SU-DHL-6 (cell line): ENCODE data around the gene ATP5MC3.

Source experiments
- H2AFZ ChIP-seq: fragments of 200-600 bp; sonication (generic); 2 replicates; pipeline ENCODE4 v1.6.1; 2014; ENCODE audit warnings: low read depth, mild to moderate bottlenecking, moderate library complexity, mixed read lengths, antibody characterized with exemption, low read length; ENCODE audit not compliant: severe bottlenecking
- H3F3A ChIP-seq: fragments of 200-600 bp; shearing (Covaris generic); 2 replicates; pipeline ENCODE4 v1.6.0; 2016; ENCODE audit warnings: antibody characterized with exemption, mild to moderate bottlenecking; ENCODE audit not compliant: insufficient read depth
- H3K27ac ChIP-seq: fragments of 200-600 bp; sonication (generic); 2 replicates; pipeline ENCODE4 v1.5.1; 2016; ENCODE audit warnings: low read depth, mild to moderate bottlenecking, low read length, moderate library complexity, mixed read lengths
- H3K27me3 ChIP-seq: fragments of 200-600 bp; sonication (generic), shearing (Covaris generic); 2 replicates; pipeline ENCODE4 v1.6.0; 2014; ENCODE audit warnings: mild to moderate bottlenecking, low read length
- H3K36me3 ChIP-seq: fragments of 200-600 bp; sonication (generic); 2 replicates; pipeline ENCODE4 v1.6.1; 2014; ENCODE audit warnings: mild to moderate bottlenecking, low read length, mixed read lengths
- H3K4me2 ChIP-seq: fragments of 300-600, 200-600 bp; shearing (Covaris generic), sonication (generic); 2 replicates; pipeline ENCODE4 v1.6.0; 2014; ENCODE audit warnings: low read length, low read depth, mild to moderate bottlenecking; ENCODE audit not compliant: poor library complexity, severe bottlenecking
- H3K4me3 ChIP-seq: fragments of 200-600 bp; sonication (generic); 2 replicates; pipeline ENCODE4 v1.5.1; 2014; ENCODE audit warnings: antibody characterized with exemption, low read length, mild to moderate bottlenecking, mixed read lengths; ENCODE audit not compliant: insufficient read depth, poor library complexity, severe bottlenecking
- H3K79me2 ChIP-seq: fragments of 200-600 bp; sonication (generic); 2 replicates; pipeline ENCODE4 v1.6.1; 2014; ENCODE audit warnings: mild to moderate bottlenecking, low read length, moderate library complexity; ENCODE audit not compliant: insufficient read depth
- H3K9ac ChIP-seq: fragments of 200-600 bp; sonication (generic); 2 replicates; pipeline ENCODE4 v1.7.0; 2014; ENCODE audit warnings: mild to moderate bottlenecking, low read length
- H3K9me2 ChIP-seq: fragments of 200-600 bp; sonication (generic); replicated peaks from 2 replicates; pipeline ENCODE4 v1.6.1; 2014; ENCODE audit warnings: low read length; ENCODE audit not compliant: insufficient read depth
- H3K9me3 ChIP-seq: fragments of 200-600 bp; sonication (generic); 2 replicates; pipeline ENCODE4 v1.6.1; 2014; ENCODE audit warnings: low read length, mixed read lengths; ENCODE audit not compliant: insufficient read depth
- H4K20me1 ChIP-seq: fragments of 200-600 bp; sonication (generic); 2 replicates; pipeline ENCODE4 v1.6.1; 2014; ENCODE audit warnings: low read depth, mild to moderate bottlenecking, antibody characterized with exemption, low read length, moderate library complexity, mixed read lengths
- EZH2phosphoT487 ChIP-seq: fragments of 200-600 bp; sonication (generic), shearing (Covaris generic); conservative IDR thresholded peaks from 2 replicates; pipeline ENCODE4 v1.6.1; 2018; ENCODE audit warnings: mild to moderate bottlenecking, antibody characterized with exemption, low read length, moderate library complexity, mixed read lengths
- TF ChIP-seq, protein P1 (sequence below): fragments of 200-600 bp; sonication (generic); IDR thresholded peaks from one replicate; pipeline ENCODE4 v1.5.1; 2017; ENCODE audit warnings: antibody characterized with exemption, mild to moderate bottlenecking, low read length, moderate library complexity; ENCODE audit not compliant: insufficient read depth, poor library complexity, severe bottlenecking

The ATP5MC3 gene

DNA sequence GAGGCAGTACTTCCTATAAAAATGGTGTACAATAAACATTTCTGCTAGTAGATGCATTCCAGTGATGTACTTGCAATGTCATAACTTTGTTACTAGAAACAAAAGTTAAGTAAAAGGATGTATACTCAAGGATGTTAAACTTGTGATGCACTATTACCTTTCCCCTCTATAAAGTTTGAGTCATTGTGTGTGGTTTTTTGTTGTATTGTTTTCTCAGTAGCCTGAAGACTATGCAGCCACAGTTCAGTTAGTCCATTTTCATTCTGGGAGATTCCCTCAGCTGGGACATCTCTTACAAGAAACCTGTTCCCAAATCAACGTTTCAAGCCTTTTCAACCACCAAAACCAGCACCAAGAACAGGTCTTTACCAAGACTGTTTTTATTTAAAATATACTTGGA, 5.6 kb downstream of the ATP5MC3 start:
- no peak overlapping the region for H3K9ac ChIP-seq
- peaks cover 39% of the 10 kb centered on the region; the same call in 1 of the 2 replicates for H3F3A ChIP-seq
- H3K9me3 ChIP-seq = no peaks in the 10 kb centered on the region
- no peak overlapping the region for H3K4me3 ChIP-seq
- H3K36me3 ChIP-seq = peaks cover 43% of the 10 kb centered on the region; the same call in 1 of the 2 replicates
- H4K20me1 ChIP-seq = peaks cover 20% of the 10 kb centered on the region
- peaks cover 36% of the 10 kb centered on the region for H3K79me2 ChIP-seq
- no peak overlapping the region for H3K4me2 ChIP-seq
- no peak overlapping the region for H3K27ac ChIP-seq
- no peaks in the 10 kb centered on the region for H3K27me3 ChIP-seq
- TF ChIP-seq EZH2phosphoT487 = no peak
- TF ChIP-seq, protein P1, sequence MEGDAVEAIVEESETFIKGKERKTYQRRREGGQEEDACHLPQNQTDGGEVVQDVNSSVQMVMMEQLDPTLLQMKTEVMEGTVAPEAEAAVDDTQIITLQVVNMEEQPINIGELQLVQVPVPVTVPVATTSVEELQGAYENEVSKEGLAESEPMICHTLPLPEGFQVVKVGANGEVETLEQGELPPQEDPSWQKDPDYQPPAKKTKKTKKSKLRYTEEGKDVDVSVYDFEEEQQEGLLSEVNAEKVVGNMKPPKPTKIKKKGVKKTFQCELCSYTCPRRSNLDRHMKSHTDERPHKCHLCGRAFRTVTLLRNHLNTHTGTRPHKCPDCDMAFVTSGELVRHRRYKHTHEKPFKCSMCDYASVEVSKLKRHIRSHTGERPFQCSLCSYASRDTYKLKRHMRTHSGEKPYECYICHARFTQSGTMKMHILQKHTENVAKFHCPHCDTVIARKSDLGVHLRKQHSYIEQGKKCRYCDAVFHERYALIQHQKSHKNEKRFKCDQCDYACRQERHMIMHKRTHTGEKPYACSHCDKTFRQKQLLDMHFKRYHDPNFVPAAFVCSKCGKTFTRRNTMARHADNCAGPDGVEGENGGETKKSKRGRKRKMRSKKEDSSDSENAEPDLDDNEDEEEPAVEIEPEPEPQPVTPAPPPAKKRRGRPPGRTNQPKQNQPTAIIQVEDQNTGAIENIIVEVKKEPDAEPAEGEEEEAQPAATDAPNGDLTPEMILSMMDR = no peak
- no peaks in the 10 kb centered on the region for H3K9me2 ChIP-seq
- H2AFZ ChIP-seq = no peak overlapping the region

DNA sequence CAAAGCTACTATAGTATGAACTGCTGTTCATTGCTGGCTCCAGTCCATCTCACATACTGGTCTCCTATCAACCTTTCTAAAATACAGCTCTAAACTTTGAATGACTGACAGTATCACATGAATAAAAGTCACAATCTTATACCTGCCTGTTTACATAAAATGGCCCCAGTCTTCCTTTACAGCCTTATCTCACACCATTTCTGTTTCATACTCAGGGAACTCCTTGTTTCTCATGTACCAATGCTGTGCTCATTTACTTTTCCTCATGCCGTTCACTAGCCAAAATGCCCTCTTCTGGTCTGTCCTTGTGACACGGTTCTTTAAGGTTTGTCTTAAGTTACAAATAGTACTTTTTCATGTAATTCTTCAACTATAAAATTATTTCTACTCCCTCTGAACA, 6.2 kb downstream of the ATP5MC3 start:
- peaks cover 17% of the 10 kb centered on the region for H4K20me1 ChIP-seq
- H3K27me3 ChIP-seq = no peaks in the 10 kb centered on the region
- H3K4me3 ChIP-seq = no peak overlapping the region
- peaks cover 31% of the 10 kb centered on the region for H3K79me2 ChIP-seq
- H3K9me3 ChIP-seq = no peaks in the 10 kb centered on the region
- H3K9ac ChIP-seq = no peak overlapping the region
- peaks cover 39% of the 10 kb centered on the region; the same call in 1 of the 2 replicates for H3F3A ChIP-seq
- peaks cover 41% of the 10 kb centered on the region; the same call in 1 of the 2 replicates for H3K36me3 ChIP-seq
- H3K27ac ChIP-seq = no peak overlapping the region
- TF ChIP-seq, protein P1 = no peak
- no peak for TF ChIP-seq EZH2phosphoT487
- no peak overlapping the region for H3K4me2 ChIP-seq
- no peak overlapping the region for H2AFZ ChIP-seq
- no peaks in the 10 kb centered on the region for H3K9me2 ChIP-seq

DNA sequence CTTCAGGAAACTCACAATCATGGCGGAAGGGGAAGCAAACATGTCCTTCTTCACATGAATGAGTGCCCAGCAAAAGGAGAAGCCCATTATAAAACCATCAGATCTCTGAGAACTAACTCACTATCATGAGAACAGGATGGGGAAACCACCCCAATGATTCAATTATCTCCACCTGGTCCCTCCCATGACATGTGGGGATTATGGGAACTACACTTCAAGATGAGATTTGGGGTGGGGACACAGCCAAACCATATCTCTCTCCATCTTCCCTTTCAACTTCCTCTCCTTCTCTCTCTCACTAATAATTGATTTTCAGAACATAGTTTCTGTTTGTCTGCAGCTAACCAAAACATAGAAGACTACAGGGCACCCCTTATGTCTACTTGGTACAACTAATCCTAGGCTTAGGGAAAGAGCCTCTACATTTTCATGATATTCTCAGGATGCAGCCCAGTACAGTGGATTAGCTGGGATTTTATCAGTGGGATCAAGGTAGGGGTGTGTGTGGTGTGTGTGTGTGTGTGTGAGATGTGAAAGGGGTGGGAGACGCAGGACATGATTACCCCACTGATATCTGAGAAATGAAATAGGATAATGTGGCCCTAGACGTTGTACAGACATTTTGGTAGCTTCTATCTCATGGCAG, 10.7 kb downstream of the ATP5MC3 start:
- Histone ChIP-seq H3K4me2 (no peak overlapping the region), H3K27me3 (no peaks in the 10 kb centered on the region), H3K9me2 (no peaks in the 10 kb centered on the region), H3K4me3 (no peak overlapping the region), H2AFZ (no peak overlapping the region), H3K79me2 (peaks cover 25% of the 10 kb centered on the region), H3F3A (peaks cover 43% of the 10 kb centered on the region), H3K27ac (no peak overlapping the region), H3K36me3 (0 out of 2 replicates have a peak, but pooled peaks cover 3% of the 10 kb centered on the region), H3K9me3 (no peaks in the 10 kb centered on the region), H4K20me1 (0 out of 2 replicates have a peak, but pooled peaks cover 5% of the 10 kb centered on the region), H3K9ac (no peak overlapping the region)
- TF ChIP-seq, protein P1 = no peak
- no peak for TF ChIP-seq EZH2phosphoT487
